SHP77 treated with DMSO at 0.1 percent for 48 hours (cell line): ENCODE measurements around the gene GFRAL.

Experiments
- DNase-seq: peaks from one replicate; lab custom pipeline; 2025; lab: John Stamatoyannopoulos, UW

GFRAL gene

DNA sequence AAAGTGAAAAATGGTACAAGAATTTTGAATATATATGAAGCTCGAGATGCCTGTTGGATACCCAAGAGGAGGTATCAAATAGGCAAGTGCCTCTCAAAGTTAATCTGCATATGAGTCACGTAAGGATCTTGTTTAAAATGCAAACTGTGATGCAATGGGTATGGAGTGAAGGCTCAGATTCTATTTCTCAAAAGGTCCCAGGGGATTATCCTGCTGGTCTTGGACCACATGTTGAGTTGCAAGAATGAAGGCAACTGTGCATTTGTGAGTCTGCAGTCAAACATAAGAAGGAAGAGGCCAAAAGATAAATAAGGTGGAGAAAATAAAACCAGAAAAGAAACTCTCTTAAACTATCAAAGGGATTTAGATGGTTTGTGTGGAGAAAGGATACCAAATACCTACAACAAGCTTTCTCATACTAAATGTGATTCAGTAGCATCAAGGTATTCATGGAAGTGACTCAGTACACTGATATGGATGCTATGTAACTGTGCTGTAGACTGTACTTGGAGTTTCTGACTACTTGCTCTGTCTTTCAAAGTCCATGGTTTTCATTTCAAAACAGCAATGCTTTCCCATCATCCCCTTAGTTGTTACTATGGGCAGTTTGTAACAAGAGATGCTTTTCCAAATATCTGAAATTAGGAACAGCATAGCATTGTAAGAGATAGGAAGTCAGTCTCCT, 106.3 kb downstream of the GFRAL start:
- DNase-seq: no peak

- DNase-seq: no peak
Observed at GRCh38 chr6:55437141-55437540, 109.9 kb downstream of the GFRAL start.

DNA sequence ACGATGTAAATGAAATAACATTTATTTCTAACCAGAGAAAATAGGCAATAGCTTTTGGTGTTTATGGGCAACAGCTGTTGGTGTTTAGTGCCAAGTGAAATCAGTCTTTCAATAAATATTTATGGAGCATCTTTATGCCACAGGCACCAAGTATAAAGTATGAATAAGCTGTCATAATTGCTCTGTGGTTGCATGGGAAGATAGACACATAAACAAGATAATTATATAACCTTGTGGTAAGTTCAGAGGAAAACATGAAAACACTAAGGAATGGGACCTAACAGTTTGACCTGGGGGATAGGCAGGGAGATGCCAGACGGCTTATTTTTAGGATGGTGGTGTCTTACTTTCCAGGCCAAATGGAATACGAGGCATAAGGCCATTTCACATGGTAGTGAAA, 110.9 kb downstream of the GFRAL start:
- no peak for DNase-seq

GRCh38 chr6:55443238-55444134, 116.2 kb downstream of the GFRAL start:
- DNase-seq: no peak

GRCh38 chr6:55445648-55446204, 118.5 kb downstream of the GFRAL start:
- no peak for DNase-seq

GRCh38 chr6:55447891-55448290, 120.6 kb downstream of the GFRAL start:
- no peak for DNase-seq

DNA sequence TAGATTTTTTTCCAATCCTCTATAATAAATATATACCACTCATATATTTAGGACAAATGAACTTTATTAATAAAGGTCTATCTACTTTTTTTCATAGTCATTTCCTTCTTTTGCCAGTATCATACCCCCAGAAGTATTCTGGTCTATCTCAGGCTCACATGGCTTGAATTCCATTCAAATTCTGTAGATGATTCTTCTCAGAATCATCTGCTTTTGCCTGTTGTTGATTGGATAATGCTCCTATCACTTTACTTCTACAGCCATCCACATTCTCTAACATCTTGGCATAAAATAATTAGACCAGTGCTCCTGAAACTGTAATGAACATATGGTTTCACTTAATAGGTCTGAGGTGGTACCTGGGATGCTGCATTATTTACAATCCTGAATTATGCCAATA, 121.2 kb downstream of the GFRAL start:
- no peak for DNase-seq

GRCh38 chr6:55449225-55449624, 122.0 kb downstream of the GFRAL start:
- no peak for DNase-seq

DNA sequence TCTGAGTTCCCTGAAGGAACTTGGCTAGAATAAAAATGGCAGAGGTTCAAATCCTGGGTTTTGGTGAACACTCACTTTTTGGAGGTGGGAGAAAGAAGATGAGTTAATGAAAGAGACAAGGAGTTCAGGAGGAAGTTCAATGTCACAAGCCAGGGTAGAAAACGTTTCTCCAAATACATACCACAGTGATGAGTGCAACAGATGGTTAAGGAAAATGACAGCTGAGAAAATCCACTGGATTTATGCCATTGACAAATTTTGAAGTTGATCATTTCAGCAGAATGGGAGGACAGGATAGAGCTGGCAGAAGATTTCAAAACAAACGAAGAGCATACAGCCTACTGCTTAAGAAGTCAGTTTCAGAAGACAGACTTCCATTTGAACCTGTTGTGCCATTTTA, 122.7 kb downstream of the GFRAL start:
- no peak for DNase-seq
